Uterus (tissue), 2 donors: ENCODE measurements around the gene CCL11.

Source experiments
- POLR2A ChIP-seq, 2 donors: fragments of 450-650 bp; IDR thresholded peaks; one replicate each; pipeline ENCODE4 v1.6.1; 2016; ENCODE audit warnings: antibody characterized with exemption in 2 of 2, mild to moderate bottlenecking in 1 of 2, moderate library complexity in 1 of 2
- TF ChIP-seq, protein P1 (sequence below), 4 experiments: fragments of 200-600 bp in 2 of 4; fragments of 450-650 bp in 2 of 4; sonication (generic) in 2 of 4; IDR thresholded peaks; one replicate each; pipeline ENCODE4 v1.5.1; 2016 to 2019; ENCODE audit warnings: antibody characterized with exemption in 4 of 4, mild to moderate bottlenecking in 2 of 4, moderate library complexity in 1 of 4

DNA sequence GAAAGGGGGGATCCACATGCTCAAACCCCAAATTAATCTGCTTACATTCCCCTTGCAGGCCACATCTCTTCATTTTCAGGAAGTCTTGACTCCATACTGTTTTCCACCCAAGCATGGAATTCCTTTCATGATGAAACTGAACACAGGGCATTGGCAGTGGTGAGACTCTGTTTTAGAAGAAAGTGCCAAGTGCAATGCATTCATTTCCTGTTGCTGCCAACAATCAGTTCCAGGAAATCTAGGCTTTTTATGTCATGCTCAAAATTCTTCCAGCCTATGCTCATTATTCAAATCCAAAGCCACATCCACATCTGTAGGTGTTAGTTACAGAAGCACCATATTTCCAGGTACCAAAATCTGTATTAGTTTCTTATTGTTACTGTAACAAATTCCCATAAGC is 26.4 kb upstream of the CCL11 start:
- TF ChIP-seq, protein P1, sequence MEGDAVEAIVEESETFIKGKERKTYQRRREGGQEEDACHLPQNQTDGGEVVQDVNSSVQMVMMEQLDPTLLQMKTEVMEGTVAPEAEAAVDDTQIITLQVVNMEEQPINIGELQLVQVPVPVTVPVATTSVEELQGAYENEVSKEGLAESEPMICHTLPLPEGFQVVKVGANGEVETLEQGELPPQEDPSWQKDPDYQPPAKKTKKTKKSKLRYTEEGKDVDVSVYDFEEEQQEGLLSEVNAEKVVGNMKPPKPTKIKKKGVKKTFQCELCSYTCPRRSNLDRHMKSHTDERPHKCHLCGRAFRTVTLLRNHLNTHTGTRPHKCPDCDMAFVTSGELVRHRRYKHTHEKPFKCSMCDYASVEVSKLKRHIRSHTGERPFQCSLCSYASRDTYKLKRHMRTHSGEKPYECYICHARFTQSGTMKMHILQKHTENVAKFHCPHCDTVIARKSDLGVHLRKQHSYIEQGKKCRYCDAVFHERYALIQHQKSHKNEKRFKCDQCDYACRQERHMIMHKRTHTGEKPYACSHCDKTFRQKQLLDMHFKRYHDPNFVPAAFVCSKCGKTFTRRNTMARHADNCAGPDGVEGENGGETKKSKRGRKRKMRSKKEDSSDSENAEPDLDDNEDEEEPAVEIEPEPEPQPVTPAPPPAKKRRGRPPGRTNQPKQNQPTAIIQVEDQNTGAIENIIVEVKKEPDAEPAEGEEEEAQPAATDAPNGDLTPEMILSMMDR (IDR thresholded peaks at IDR 0.05) = no peak
- no peak for TF ChIP-seq POLR2A (IDR thresholded peaks at IDR 0.05)
